HEK293T (cell line): ENCODE measurements around the gene ZDHHC11.

ENCODE experiments used
- CTBP1 ChIP-seq: fragments of 450-650 bp; IDR thresholded peaks from 2 replicates; pipeline ENCODE4 v1.6.1; 2016; ENCODE audit warnings: borderline replicate concordance
- ELF4 ChIP-seq: fragments of 450-650 bp; IDR thresholded peaks from 2 replicates; pipeline ENCODE4 v1.6.1; 2017; ENCODE audit warnings: antibody characterized with exemption
- FOXA1 ChIP-seq: fragments of 450-650 bp; IDR thresholded peaks from 2 replicates; pipeline ENCODE4 v1.6.1; 2016; ENCODE audit warnings: mild to moderate bottlenecking
- FOXM1 ChIP-seq: fragments of 450-650 bp; IDR thresholded peaks from 2 replicates; pipeline ENCODE4 v1.6.1; 2017; ENCODE audit warnings: mild to moderate bottlenecking, borderline replicate concordance
- NFRKB ChIP-seq: fragments of 450-650 bp; IDR thresholded peaks from 2 replicates; pipeline ENCODE4 v1.6.1; 2016; ENCODE audit warnings: mild to moderate bottlenecking, moderate library complexity

GRCh38 chr5:875931-876330 lies 25.1 kb upstream of the ZDHHC11 start:
- TF ChIP-seq CTBP1 = no peak
- no peak for TF ChIP-seq FOXA1
- TF ChIP-seq ELF4 = no peak
- no peak for TF ChIP-seq FOXM1
- no peak for TF ChIP-seq NFRKB
